Effector memory CD4-positive, alpha-beta T cell (primary cell): ENCODE measurements around the gene ARHGAP28.

Source experiments
- DNase-seq, 3 donors: peaks; one replicate each; pipeline ENCODE4 v3.0.0-alpha.2; 2020
- H3K27ac ChIP-seq: 2 replicates; pipeline ENCODE4 v1.7.0; 2013; ENCODE audit warnings: mild to moderate bottlenecking, low read length, moderate library complexity; ENCODE audit not compliant: insufficient read depth, poor library complexity, severe bottlenecking
- H3K27me3 ChIP-seq: replicated peaks from 2 replicates; pipeline ENCODE4 v1.7.0; 2013; ENCODE audit warnings: mild to moderate bottlenecking, low read length; ENCODE audit not compliant: insufficient read depth, control insufficient read depth, poor library complexity, severe bottlenecking
- H3K36me3 ChIP-seq: 2 replicates; pipeline ENCODE4 v1.7.0; 2013; ENCODE audit warnings: mild to moderate bottlenecking, low read length, moderate library complexity; ENCODE audit not compliant: control insufficient read depth, insufficient read depth
- H3K4me1 ChIP-seq: 2 replicates; pipeline ENCODE4 v1.7.0; 2013; ENCODE audit warnings: low read length, mild to moderate bottlenecking; ENCODE audit not compliant: control insufficient read depth, insufficient read depth, poor library complexity, severe bottlenecking
- H3K4me3 ChIP-seq: 2 replicates; pipeline ENCODE4 v1.7.0; 2013; ENCODE audit warnings: low read length, low read depth, mild to moderate bottlenecking; ENCODE audit not compliant: insufficient read depth, poor library complexity, severe bottlenecking
- H3K9me3 ChIP-seq: 2 replicates; pipeline ENCODE4 v1.7.0; 2013; ENCODE audit warnings: mild to moderate bottlenecking, low read length, moderate library complexity; ENCODE audit not compliant: control insufficient read depth
- total RNA-seq, 3 donors: gene quantifications; one replicate each; lab custom pipeline; 2026; lab: John Stamatoyannopoulos, UW

The ARHGAP28 gene
- 0 reads per million in 3 donors for total RNA-seq

GRCh38 chr18:6729247-6730091, at the start of gene ARHGAP28:
TSS of gene ARHGAP28 (plus strand) at chr18:6729716. CDS start at chr18:6729822, 106 bp downstream.
- no peaks in the 10 kb centered on the region for H3K9me3 ChIP-seq
- no peak for DNase-seq
- no peaks in the 10 kb centered on the region for H3K27me3 ChIP-seq
- no peak within 1 kb of the TSS for H3K4me3 ChIP-seq
- no peaks in the 10 kb centered on the region for H3K36me3 ChIP-seq
- H3K4me1 ChIP-seq = no peaks in the 10 kb centered on the region
- H3K27ac ChIP-seq = no peak within 1 kb of the TSS

GRCh38 chr18:6681331-6681875, 48.1 kb upstream of the ARHGAP28 start:
- H3K27ac ChIP-seq = no peak overlapping the region
- no peak for DNase-seq
- H3K4me1 ChIP-seq = no peaks in the 10 kb centered on the region

GRCh38 chr18:6682437-6683111, 46.9 kb upstream of the ARHGAP28 start:
- no peaks in the 10 kb centered on the region for H3K9me3 ChIP-seq
- no peak for DNase-seq
- no peak overlapping the region for H3K4me3 ChIP-seq
- no peaks in the 10 kb centered on the region for H3K36me3 ChIP-seq
- H3K4me1 ChIP-seq = no peaks in the 10 kb centered on the region
- no peaks in the 10 kb centered on the region for H3K27me3 ChIP-seq
- H3K27ac ChIP-seq = no peak overlapping the region

More at GRCh38 chr18:6681331-6681875, 48.1 kb upstream of the ARHGAP28 start:
- Histone ChIP-seq H3K9me3 (no peaks in the 10 kb centered on the region), H3K4me3 (no peak overlapping the region), H3K36me3 (no peaks in the 10 kb centered on the region), H3K27me3 (no peaks in the 10 kb centered on the region)

GRCh38 chr18:6683112-6683876, 46.2 kb upstream of the ARHGAP28 start:
- H3K9me3 ChIP-seq = no peaks in the 10 kb centered on the region
- no peak overlapping the region for H3K4me3 ChIP-seq
- no peaks in the 10 kb centered on the region for H3K27me3 ChIP-seq
- no peaks in the 10 kb centered on the region for H3K36me3 ChIP-seq
- H3K4me1 ChIP-seq = no peaks in the 10 kb centered on the region
- no peak for DNase-seq
- H3K27ac ChIP-seq = no peak overlapping the region

- DNase-seq = no peak
These were observed 41.8 kb upstream of the ARHGAP28 start for GRCh38 chr18:6687676-6688075.

GRCh38 chr18:6708890-6709289, 20.6 kb upstream of the ARHGAP28 start:
- no peak for DNase-seq
- no peaks in the 10 kb centered on the region for H3K27me3 ChIP-seq
- no peaks in the 10 kb centered on the region for H3K36me3 ChIP-seq
- no peak overlapping the region for H3K4me3 ChIP-seq
- no peak overlapping the region for H3K27ac ChIP-seq
- no peaks in the 10 kb centered on the region for H3K4me1 ChIP-seq
- no peaks in the 10 kb centered on the region for H3K9me3 ChIP-seq

More at GRCh38 chr18:6687676-6688075, 41.8 kb upstream of the ARHGAP28 start:
- Histone ChIP-seq H3K27me3 (no peaks in the 10 kb centered on the region), H3K9me3 (no peaks in the 10 kb centered on the region), H3K36me3 (no peaks in the 10 kb centered on the region), H3K4me1 (no peaks in the 10 kb centered on the region), H3K4me3 (no peak overlapping the region), H3K27ac (no peak overlapping the region)

- no peaks in the 10 kb centered on the region for H3K27me3 ChIP-seq
- no peak for DNase-seq
- no peak overlapping the region for H3K4me3 ChIP-seq
- no peaks in the 10 kb centered on the region for H3K4me1 ChIP-seq
- H3K36me3 ChIP-seq = no peaks in the 10 kb centered on the region
- H3K9me3 ChIP-seq = no peaks in the 10 kb centered on the region
- no peak overlapping the region for H3K27ac ChIP-seq
These were observed 18.0 kb upstream of the ARHGAP28 start for GRCh38 chr18:6711467-6711866.

GRCh38 chr18:6712401-6712800, 17.1 kb upstream of the ARHGAP28 start:
- no peaks in the 10 kb centered on the region for H3K9me3 ChIP-seq
- no peak for DNase-seq
- H3K27me3 ChIP-seq = no peaks in the 10 kb centered on the region
- no peaks in the 10 kb centered on the region for H3K36me3 ChIP-seq
- H3K4me3 ChIP-seq = no peak overlapping the region
- no peak overlapping the region for H3K27ac ChIP-seq
- H3K4me1 ChIP-seq = no peaks in the 10 kb centered on the region

- no peaks in the 10 kb centered on the region for H3K9me3 ChIP-seq
- no peak for DNase-seq
- no peaks in the 10 kb centered on the region for H3K27me3 ChIP-seq
- no peaks in the 10 kb centered on the region for H3K36me3 ChIP-seq
- H3K27ac ChIP-seq = no peak overlapping the region
- H3K4me1 ChIP-seq = no peaks in the 10 kb centered on the region
- no peak overlapping the region for H3K4me3 ChIP-seq
These were observed 15.5 kb upstream of the ARHGAP28 start for GRCh38 chr18:6714010-6714409.
